CD4-positive, alpha-beta T cell treated with Interleukin-15 for 4 hours (primary cell): ENCODE measurements around the gene PHF19.

ENCODE experiments used
- DNase-seq: peaks from one replicate; pipeline ENCODE4 v3.0.0-alpha.2; 2020; ENCODE audit warnings: low spot score

PHF19 gene

GRCh38 chr9:120891884-120892747, 15.1 kb upstream of the PHF19 start:
- no peak for DNase-seq

- DNase-seq: peak; percentile 82
These were observed 14.4 kb upstream of the PHF19 start for GRCh38 chr9:120891245-120891883.

GRCh38 chr9:120890320-120891244, 13.6 kb upstream of the PHF19 start:
- DNase-seq: peak; percentile 65

GRCh38 chr9:120889606-120890271, 12.8 kb upstream of the PHF19 start:
- DNase-seq: no peak

GRCh38 chr9:120888626-120889025, 11.6 kb upstream of the PHF19 start:
- no peak for DNase-seq

- DNase-seq: no peak
These were observed 9.5 kb upstream of the PHF19 start for GRCh38 chr9:120886490-120886967.

GRCh38 chr9:120885958-120886357, 9.0 kb upstream of the PHF19 start:
- DNase-seq: no peak

- no peak for DNase-seq
These were observed 8.5 kb upstream of the PHF19 start for GRCh38 chr9:120885457-120885856.

- no peak for DNase-seq
These were observed 6.6 kb upstream of the PHF19 start for GRCh38 chr9:120883608-120883996.

GRCh38 chr9:120882935-120883607, 6.1 kb upstream of the PHF19 start:
- DNase-seq: no peak

- DNase-seq: no peak
These were observed 2.5 kb upstream of the PHF19 start for GRCh38 chr9:120879446-120879845.

- peak; percentile 25 for DNase-seq
These were observed 1.5 kb upstream of the PHF19 start for GRCh38 chr9:120878188-120879130.

GRCh38 chr9:120877276-120878034, 467 bp upstream of the PHF19 start:
- DNase-seq: peak; percentile 47

- peak; percentile 90 for DNase-seq
These were observed 790 bp downstream of the PHF19 start for GRCh38 chr9:120875954-120876841.

GRCh38 chr9:120875643-120875953, 1.4 kb downstream of the PHF19 start:
- DNase-seq: no peak

- DNase-seq: no peak
These were observed 1.8 kb downstream of the PHF19 start for GRCh38 chr9:120875195-120875565.

GRCh38 chr9:120874226-120875194, 2.5 kb downstream of the PHF19 start:
- no peak for DNase-seq
